Stomach smooth muscle (tissue), 2 donors: ENCODE results near the gene CATSPERD.
A peak's percentile ranks its signal among the peaks of the same experiment; 100 is the strongest.

Source experiments
- H3K27ac ChIP-seq: one replicate; pipeline ENCODE4 v1.7.0; 2013; ENCODE audit warnings: mild to moderate bottlenecking, low read length, inconsistent platforms
- H3K27me3 ChIP-seq, 2 donors: one replicate each; pipeline ENCODE4 v1.7.0; 2013; ENCODE audit warnings: low read length in 2 of 2; ENCODE audit not compliant: insufficient read depth in 2 of 2, control insufficient read depth in 1 of 2
- H3K36me3 ChIP-seq, 2 donors: one replicate each; pipeline ENCODE4 v1.7.0; 2013; ENCODE audit warnings: low read length in 2 of 2; ENCODE audit not compliant: control insufficient read depth in 2 of 2, insufficient read depth in 2 of 2
- H3K4me1 ChIP-seq: one replicate; pipeline ENCODE4 v1.7.0; 2013; ENCODE audit warnings: low read length; ENCODE audit not compliant: control insufficient read depth, insufficient read depth
- H3K4me3 ChIP-seq, 2 donors: one replicate each; pipeline ENCODE4 v1.7.0; 2013; ENCODE audit warnings: low read length in 2 of 2
- H3K9ac ChIP-seq, 2 donors: one replicate each; pipeline ENCODE4 v1.7.0; 2013; ENCODE audit warnings: low read length in 2 of 2, mild to moderate bottlenecking in 1 of 2
- H3K9me3 ChIP-seq, 2 donors: one replicate each; pipeline ENCODE4 v1.7.0; 2013; ENCODE audit warnings: low read length in 2 of 2; ENCODE audit not compliant: control insufficient read depth in 2 of 2
- donor health status: healthy.
- donor health status: Pancreatic carcinoma.

Gene CATSPERD

DNA sequence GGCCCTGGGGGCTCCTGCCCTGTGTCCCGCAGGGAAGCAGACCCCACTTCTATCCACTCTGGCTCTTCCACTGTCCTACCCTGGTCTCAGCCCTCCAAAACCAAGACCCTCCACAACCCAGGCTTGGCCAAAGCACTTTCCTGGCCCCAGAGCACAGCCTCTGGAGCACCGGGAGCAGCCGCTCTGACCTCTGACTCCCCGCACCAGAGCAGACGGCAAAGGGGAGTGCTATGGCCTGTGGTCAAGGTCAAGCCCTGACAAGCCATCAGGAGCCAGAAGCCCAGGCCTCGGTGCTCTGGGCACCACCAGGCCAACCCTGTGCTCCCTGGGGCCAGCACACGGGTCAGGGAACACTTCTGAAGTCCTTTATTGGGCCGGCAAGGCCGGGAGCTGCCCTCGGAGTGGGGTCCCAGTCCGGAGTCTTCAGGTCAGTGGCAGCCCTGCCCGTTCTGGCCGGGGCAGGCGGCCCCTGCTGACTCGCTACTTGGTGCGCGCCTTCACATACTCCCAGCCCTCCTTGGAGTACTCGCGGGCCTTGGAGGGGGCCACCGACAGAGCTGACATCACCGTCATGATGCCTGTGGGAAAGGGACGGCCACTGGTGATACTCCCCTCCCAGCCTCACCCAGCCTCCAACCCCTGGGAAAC is 42.2 kb upstream of the CATSPERD start:
- no peak overlapping the region for H3K9ac ChIP-seq
- H3K27me3 ChIP-seq, result no peaks in the 10 kb centered on the region
- no peaks in the 10 kb centered on the region for H3K9me3 ChIP-seq

GRCh38 chr19:5679289-5680083 is 41.0 kb upstream of the CATSPERD start:
- Histone ChIP-seq H3K4me1 (peaks cover 22% of the 10 kb centered on the region), H3K27me3 (no peaks in the 10 kb centered on the region), H3K9ac (peak overlapping the region; percentile 95 to 97), H3K36me3 (peaks cover 0 to 2% of the 10 kb centered on the region in 2 donors), H3K27ac (peak overlapping the region; percentile 85), H3K9me3 (no peaks in the 10 kb centered on the region), H3K4me3 (peak overlapping the region; percentile 91 to 99)

More for the DNA sequence above, 42.2 kb upstream of the CATSPERD start:
- no peak overlapping the region for H3K27ac ChIP-seq
- H3K4me3 ChIP-seq, result no peak overlapping the region
- H3K4me1 ChIP-seq, result peaks cover 22% of the 10 kb centered on the region
- H3K36me3 ChIP-seq, result peaks cover 0 to 4% of the 10 kb centered on the region in 2 donors

GRCh38 chr19:5680084-5680436 is 40.4 kb upstream of the CATSPERD start:
- peaks cover 0 to 2% of the 10 kb centered on the region in 2 donors for H3K36me3 ChIP-seq
- peak overlapping the region; percentile 95 to 97 for H3K9ac ChIP-seq
- peak overlapping the region; percentile 91 to 99 for H3K4me3 ChIP-seq
- H3K4me1 ChIP-seq, result peaks cover 22% of the 10 kb centered on the region
- no peaks in the 10 kb centered on the region for H3K27me3 ChIP-seq
- H3K27ac ChIP-seq, result peak overlapping the region; percentile 85
- H3K9me3 ChIP-seq, result no peaks in the 10 kb centered on the region

GRCh38 chr19:5680437-5681368 is 39.7 kb upstream of the CATSPERD start, which contains the start of the genes HSD11B1L and MICOS13:
Gene HSD11B1L, plus strand, starts transcription at chr19:5681027. Its CDS starts 3,806 bp downstream, at chr19:5684833.
Gene MICOS13, minus strand, starts transcription at chr19:5680516. Its CDS starts 30 bp downstream, at chr19:5680486.
- peaks cover 22% of the 10 kb centered on the region for H3K4me1 ChIP-seq
- peak within 1 kb of the TSS; percentile 91 to 99 for H3K4me3 ChIP-seq

DNA sequence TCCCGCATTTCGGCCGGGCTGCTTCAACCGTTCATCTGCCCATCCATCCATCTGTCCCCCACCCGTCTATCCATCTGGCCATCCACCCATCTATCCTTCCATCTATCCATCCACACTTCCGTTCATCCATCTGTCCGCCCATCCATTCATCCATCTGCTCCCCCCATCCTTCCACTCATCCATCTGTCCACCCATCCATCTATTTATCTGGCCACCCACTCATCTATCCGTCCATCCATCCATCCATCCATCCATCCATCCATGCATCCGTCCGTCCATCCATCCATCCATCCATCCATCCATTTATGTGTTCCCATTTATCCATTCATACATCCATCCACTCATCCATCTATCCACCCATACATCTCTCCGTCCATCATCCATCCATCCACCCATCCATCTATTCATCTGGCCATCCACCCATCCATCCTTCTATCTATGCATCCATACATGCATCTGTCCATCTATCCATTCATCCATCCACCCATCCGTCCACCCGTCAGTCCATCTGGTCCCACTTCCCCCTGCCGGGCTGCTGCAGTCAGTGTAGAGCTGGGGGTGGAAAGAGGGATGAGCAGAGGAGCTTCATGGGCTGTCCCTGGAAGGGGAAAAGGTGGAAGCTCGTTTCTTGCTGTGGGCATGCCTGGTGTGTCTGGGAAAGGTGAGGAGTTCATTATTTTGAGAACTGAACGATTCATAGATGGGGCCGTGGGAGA is 38.9 kb upstream of the CATSPERD start:
- H3K9me3 ChIP-seq, result no peaks in the 10 kb centered on the region
- peaks cover 0 to 2% of the 10 kb centered on the region in 2 donors for H3K36me3 ChIP-seq
- H3K9ac ChIP-seq, result peak overlapping the region; percentile 36 to 97
- peaks cover 24% of the 10 kb centered on the region for H3K4me1 ChIP-seq
- H3K4me3 ChIP-seq, result peak overlapping the region; percentile 91 to 99
- no peaks in the 10 kb centered on the region for H3K27me3 ChIP-seq
- peak overlapping the region; percentile 85 for H3K27ac ChIP-seq

More at GRCh38 chr19:5680437-5681368, 39.7 kb upstream of the CATSPERD start, which contains the start of the genes HSD11B1L and MICOS13:
- Histone ChIP-seq H3K9me3 (no peaks in the 10 kb centered on the region), H3K27ac (peak within 1 kb of the TSS; percentile 85), H3K36me3 (peaks cover 0 to 2% of the 10 kb centered on the region in 2 donors), H3K9ac (peak within 1 kb of the TSS; percentile 95 to 97), H3K27me3 (no peaks in the 10 kb centered on the region)

DNA sequence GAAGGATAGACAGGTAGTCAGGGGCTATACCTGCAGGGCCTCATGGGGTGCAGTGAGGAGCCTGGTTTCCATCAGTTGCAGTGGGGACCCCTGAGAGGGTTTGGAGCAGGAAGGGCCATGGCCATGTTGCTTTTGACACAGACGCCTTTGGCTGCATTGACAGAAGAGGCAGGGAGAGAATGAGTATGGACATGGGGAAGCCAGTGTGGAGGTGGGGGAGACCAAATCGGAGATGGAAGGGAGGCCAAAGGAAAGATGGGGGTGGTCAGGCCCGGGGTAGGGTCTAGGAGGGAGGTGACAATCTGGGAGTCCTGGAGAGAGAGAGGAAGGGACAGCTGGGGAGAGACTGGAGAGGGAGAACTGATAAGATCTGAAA is 38.3 kb upstream of the CATSPERD start:
- H3K27me3 ChIP-seq, result no peaks in the 10 kb centered on the region
- no peak overlapping the region for H3K4me3 ChIP-seq
- H3K9ac ChIP-seq, result no peak overlapping the region
- H3K36me3 ChIP-seq, result peaks cover 0 to 2% of the 10 kb centered on the region in 2 donors
- peaks cover 28% of the 10 kb centered on the region for H3K4me1 ChIP-seq
- no peak overlapping the region for H3K27ac ChIP-seq
- H3K9me3 ChIP-seq, result no peaks in the 10 kb centered on the region

- no peaks in the 10 kb centered on the region for H3K9me3 ChIP-seq
- peaks cover 31% of the 10 kb centered on the region for H3K4me1 ChIP-seq
- no peak overlapping the region for H3K4me3 ChIP-seq
- no peak overlapping the region for H3K27ac ChIP-seq
- H3K9ac ChIP-seq, result no peak overlapping the region
- H3K27me3 ChIP-seq, result no peaks in the 10 kb centered on the region
- H3K36me3 ChIP-seq, result no peaks in the 10 kb centered on the region
Observed at GRCh38 chr19:5683177-5683886, 37.1 kb upstream of the CATSPERD start.

- H3K27me3 ChIP-seq, result no peaks in the 10 kb centered on the region
- H3K4me3 ChIP-seq, result no peak overlapping the region
- H3K27ac ChIP-seq, result no peak overlapping the region
Observed at GRCh38 chr19:5684694-5685430, 35.6 kb upstream of the CATSPERD start.

GRCh38 chr19:5686326-5686646 is 34.2 kb upstream of the CATSPERD start:
- peak overlapping the region; percentile 49 for H3K27ac ChIP-seq
- peak overlapping the region; percentile 49 to 74 for H3K4me3 ChIP-seq
- peak overlapping the region in 1 of 2 donors; percentile 49 for H3K9ac ChIP-seq
- H3K36me3 ChIP-seq, result no peaks in the 10 kb centered on the region
- H3K4me1 ChIP-seq, result peaks cover 26% of the 10 kb centered on the region
- no peaks in the 10 kb centered on the region for H3K27me3 ChIP-seq
- no peaks in the 10 kb centered on the region for H3K9me3 ChIP-seq

More at GRCh38 chr19:5684694-5685430, 35.6 kb upstream of the CATSPERD start:
- Histone ChIP-seq H3K4me1 (peaks cover 24% of the 10 kb centered on the region), H3K36me3 (no peaks in the 10 kb centered on the region), H3K9ac (no peak overlapping the region), H3K9me3 (no peaks in the 10 kb centered on the region)
